ENCODE measurements around the gene OR4K14.
"Not testable (repeated sequence)": the region's sequence is repeated elsewhere in the genome, so short reads cannot be mapped to it uniquely, and the experiment has no call there.

The OR4K14 gene

GRCh38 chr14:20019257-20019865, at the start of gene OR4K14:
Gene OR4K14 (minus strand): TSS chr14:20019307. CDS start chr14:20015193, 4,114 bp downstream.
- FAIRE-seq, result no peak

- no peak for FAIRE-seq
Observed at GRCh38 chr14:20059745-20060144, 40.6 kb upstream of the OR4K14 start, which contains the start of gene OR4L1. Gene OR4L1 (plus strand): TSS chr14:20060045. CDS start chr14:20060045, 0 bp downstream.

- no peak for FAIRE-seq
Observed at GRCh38 chr14:20048202-20048601, 29.1 kb upstream of the OR4K14 start.

- no peak for FAIRE-seq
Observed at GRCh38 chr14:20044243-20044642, 25.1 kb upstream of the OR4K14 start.

- no peak for FAIRE-seq
Observed at GRCh38 chr14:20035938-20036337, 16.8 kb upstream of the OR4K14 start, which contains the start of gene OR4K13. Gene OR4K13 (minus strand): TSS chr14:20036038. CDS start chr14:20034758, 1,280 bp downstream.

- no peak for FAIRE-seq
Observed at GRCh38 chr14:20035449-20035848, 16.3 kb upstream of the OR4K14 start.

GRCh38 chr14:20031058-20031457, 12.0 kb upstream of the OR4K14 start:
- no peak for FAIRE-seq

GRCh38 chr14:20008156-20008555, 11.0 kb downstream of the OR4K14 start:
- FAIRE-seq, result no peak

GRCh38 chr14:20002319-20002718, 16.8 kb downstream of the OR4K14 start:
- no peak for FAIRE-seq

- FAIRE-seq, result no peak
Observed at GRCh38 chr14:20001863-20002262, 17.2 kb downstream of the OR4K14 start, which contains the start of gene OR4Q2. Gene OR4Q2 (plus strand): TSS chr14:20002163.

- FAIRE-seq, result no peak
Observed at GRCh38 chr14:19993438-19993837, 25.7 kb downstream of the OR4K14 start.

- no peak for FAIRE-seq
Observed at GRCh38 chr14:19975291-19975690, 43.8 kb downstream of the OR4K14 start, which contains the start of gene OR4K15. Gene OR4K15 (plus strand): TSS chr14:19975591. CDS start chr14:19975591, 0 bp downstream.

GRCh38 chr14:19974844-19975243, 44.3 kb downstream of the OR4K14 start:
- no peak for FAIRE-seq

GRCh38 chr14:19969735-19970134, 49.4 kb downstream of the OR4K14 start:
- not testable (repeated sequence) for FAIRE-seq

Measured in TTC549 (cell line).